Measurements from ENCODE around the gene RHPN2.
"Not testable (repeated sequence)": the region's sequence is repeated elsewhere in the genome, so short reads cannot be mapped to it uniquely, and the experiment has no call there.

RHPN2 gene

GRCh38 chr19:33063753-33064457 lies 783 bp downstream of the RHPN2 start:
- DNase-seq, result no peak

- peak; percentile 14 for DNase-seq
Measured at GRCh38 chr19:33063356-33063752, 1.3 kb downstream of the RHPN2 start.

- no peak for DNase-seq
Measured at GRCh38 chr19:33062902-33063301, 1.8 kb downstream of the RHPN2 start.

- no peak for DNase-seq
Measured at GRCh38 chr19:33060586-33060985, 4.1 kb downstream of the RHPN2 start.

- no peak for DNase-seq
Measured at GRCh38 chr19:33055718-33056117, 9.0 kb downstream of the RHPN2 start.

- no peak for DNase-seq
Measured at GRCh38 chr19:33054623-33055022, 10.1 kb downstream of the RHPN2 start.

- DNase-seq, result no peak
Measured at GRCh38 chr19:33052352-33052972, 12.2 kb downstream of the RHPN2 start.

GRCh38 chr19:33050110-33050509 lies 14.6 kb downstream of the RHPN2 start:
- no peak for DNase-seq

- no peak for DNase-seq
Measured at GRCh38 chr19:33048806-33049676, 15.6 kb downstream of the RHPN2 start.

GRCh38 chr19:33047422-33047821 lies 17.3 kb downstream of the RHPN2 start:
- no peak for DNase-seq

GRCh38 chr19:33041828-33042160 lies 22.9 kb downstream of the RHPN2 start:
- not testable (repeated sequence) for DNase-seq

- DNase-seq, result no peak
Measured at GRCh38 chr19:33040994-33041827, 23.5 kb downstream of the RHPN2 start.

GRCh38 chr19:33039815-33040214 lies 24.9 kb downstream of the RHPN2 start:
- DNase-seq, result no peak

- DNase-seq, result no peak
Measured at GRCh38 chr19:33039108-33039599, 25.5 kb downstream of the RHPN2 start.

GRCh38 chr19:33037168-33038025 lies 27.3 kb downstream of the RHPN2 start:
- peak; percentile 20 for DNase-seq

GRCh38 chr19:33036370-33037167 lies 28.1 kb downstream of the RHPN2 start:
- not testable (repeated sequence) for DNase-seq

- no peak for DNase-seq
Measured at GRCh38 chr19:33035461-33035860, 29.2 kb downstream of the RHPN2 start.

- no peak for DNase-seq
Measured at GRCh38 chr19:33032218-33032781, 32.4 kb downstream of the RHPN2 start.

GRCh38 chr19:33029746-33030303 lies 34.9 kb downstream of the RHPN2 start:
- DNase-seq, result no peak

GRCh38 chr19:33026602-33027001 lies 38.1 kb downstream of the RHPN2 start:
- not testable (repeated sequence) for DNase-seq
